ENCODE measurements around the gene UBALD2. TPM values are rescaled to one million over a fixed set of nuclear protein-coding genes. Genes with fewer than 3 reads are reported as not detected.

The UBALD2 gene
- total and polyA plus RNA-seq, 2 of the 4 experiments (the other 2 are of a cell fraction), result 0.90 to 12.1 TPM

DNA sequence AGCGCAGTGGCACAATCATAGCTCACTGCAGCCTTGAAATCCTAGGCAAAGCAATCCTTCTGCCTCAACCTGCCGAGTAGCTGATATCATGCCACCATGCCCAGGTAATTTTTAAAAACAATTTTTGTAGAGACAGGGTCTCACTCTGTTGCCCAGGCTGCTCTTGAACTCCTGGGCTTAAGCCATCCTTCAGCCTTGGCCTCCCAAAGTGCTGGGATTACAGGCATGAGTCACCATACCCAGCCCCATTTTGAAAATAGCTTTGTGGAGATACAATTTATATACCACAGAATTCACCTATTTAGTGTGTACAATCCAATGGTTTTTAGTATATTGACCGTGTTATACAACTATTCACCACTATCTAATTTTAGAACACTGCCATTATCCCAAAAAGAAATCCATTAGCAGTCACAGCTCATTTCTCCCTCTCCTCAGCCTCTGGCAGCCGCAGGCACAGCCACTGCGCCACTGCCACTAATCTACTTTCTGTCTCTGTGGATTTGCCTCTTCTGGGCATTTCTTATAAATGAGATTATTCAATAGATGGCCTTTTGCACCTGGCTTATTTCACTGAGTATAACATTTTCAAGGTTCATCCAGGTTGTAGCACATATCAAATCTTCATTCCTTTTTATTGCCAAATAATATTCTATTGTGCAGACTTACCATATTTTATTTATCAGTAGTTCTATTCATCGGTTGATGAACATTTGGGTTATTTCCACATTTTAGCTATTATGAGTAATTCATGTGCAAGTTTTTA lies 31.4 kb upstream of the UBALD2 start:
- BruUV-seq (replicated peaks), result no TSS peak
- 88% methylated on average over 1 of the region's 6 CpGs; no CpG with 5 or more reads in 1 of the 2 experiments for WGBS, 2 experiments (ENCODE audit: extremely low coverage in 2 of 2, insufficient read length in 1 of 2)
- intact Hi-C loops (cut with micrococcal nuclease) (no loop called here), dilution Hi-C loops (cut with HindIII; ENCODE audit: low sequenced_read_pairs, unreplicated experiment) (no loop called here), in situ Hi-C loops (cut with MboI; ENCODE audit: low sequenced_read_pairs) (no loop called here)
- Histone ChIP-seq H3K4me3 (ENCODE audit: insufficient read depth, low read depth, low read length) (no peak overlapping the region), H4K91ac (ENCODE audit: insufficient read depth, low read depth, low read length) (no peak overlapping the region), H3K23ac (ENCODE audit: low read depth, low read length) (no peak overlapping the region), H3K4me2 (ENCODE audit: low read depth, low read length) (no peak overlapping the region), H3K9me1 (ENCODE audit: insufficient read depth, low read length) (peaks cover 3% of the 10 kb centered on the region; the same call in 1 of the 2 replicates), H3K79me1 (ENCODE audit: low read depth in 1 of 2, low read length in 2 of 2) (peaks cover 0 to 3% of the 10 kb centered on the region in 2 experiments; a peak in 1 of 4 replicates), H3K56ac (ENCODE audit: extremely low read depth, insufficient read depth, low read length) (no peak overlapping the region), H4K5ac (ENCODE audit: low read depth, low read length) (no peak overlapping the region), H4K20me1 (ENCODE audit: insufficient read depth, low read length) (0 out of 2 replicates have a peak, but pooled peaks cover 3% of the 10 kb centered on the region), H2BK5ac (ENCODE audit: low read depth, low read length, poor library complexity, severe bottlenecking) (no peak overlapping the region), H3K9ac (ENCODE audit: low read depth, low read length) (no peak overlapping the region), H3K27me3 (ENCODE audit: control insufficient read depth, insufficient read depth, low read length) (peaks cover 4% of the 10 kb centered on the region; the same call in 1 of the 2 replicates), H3K4me1 (ENCODE audit: control insufficient read depth, insufficient read depth, low read length) (peaks cover 3% of the 10 kb centered on the region), H3K27ac (ENCODE audit: insufficient read depth, low read length) (no peak overlapping the region), H3K9me3 (ENCODE audit: control insufficient read depth, insufficient read depth, low read length) (no peaks in the 10 kb centered on the region), H4K8ac (ENCODE audit: low read depth in 2 of 2, low read length in 2 of 2) (peak overlapping the region in 1 of 2 experiments; percentile 13; a peak in 1 of 4 replicates), H2AK9ac (replicated peaks; ENCODE audit: low read depth, low read length, poor library complexity) (no peak overlapping the region), H3K4ac (ENCODE audit: low read depth, low read length) (peak overlapping the region; percentile 49; the same call in 1 of the 2 replicates), H2AK5ac (ENCODE audit: low read depth, low read length) (no peak overlapping the region), H3K14ac (replicated peaks; ENCODE audit: low read depth, low read length) (no peak overlapping the region), H3K18ac (ENCODE audit: low read depth, low read length) (no peak overlapping the region; the same call in 1 of the 2 replicates), H2AFZ (replicated peaks; ENCODE audit: low read length, poor library complexity) (no peak overlapping the region), H2BK20ac (ENCODE audit: low read depth, low read length) (peak overlapping the region; percentile 62), H3K36me3 (ENCODE audit: control insufficient read depth, insufficient read depth, low read length) (no peaks in the 10 kb centered on the region), H2BK120ac (ENCODE audit: low read depth, low read length) (peak overlapping the region; percentile 37; the same call in 1 of the 2 replicates), H2BK15ac (ENCODE audit: low read depth, low read length) (peak overlapping the region; percentile 26; the same call in 1 of the 3 replicates)
- ChIA-PET CTCF (interaction anchor here (0.7 to 0.9 kb wide), 2 partner anchors 10 to 46 kb away, joined by 3 read pairs; no protein-coding TSS in a partner anchor), POLR2A (ENCODE audit: unreplicated experiment) (no interaction called here)
- no peak for DNase-seq
- no peak for ATAC-seq (ENCODE audit: low read depth)
- TF ChIP-seq RCOR1 (IDR thresholded peaks at IDR 0.05; ENCODE audit: insufficient replicate concordance, low read length) (no peak), MAZ (IDR thresholded peaks at IDR 0.05; ENCODE audit: borderline replicate concordance, low read depth, low read length) (no peak), CEBPB (IDR thresholded peaks at IDR 0.05; ENCODE audit: low read depth, low read length) (no peak), FOS (IDR thresholded peaks at IDR 0.05; ENCODE audit: low read depth, low read length) (no peak), RFX5 (IDR thresholded peaks at IDR 0.05; ENCODE audit: low read depth, low read length) (no peak), NFE2L2 (IDR thresholded peaks at IDR 0.05; ENCODE audit: low read depth, low read length) (no peak), MXI1 (IDR thresholded peaks at IDR 0.05; ENCODE audit: borderline replicate concordance, low read depth, low read length) (no peak), RAD21 (IDR thresholded peaks at IDR 0.05; ENCODE audit: low read length) (no peak), POLR2A (IDR thresholded peaks at IDR 0.05; ENCODE audit: low read depth, low read length) (no peak), BHLHE40 (IDR thresholded peaks at IDR 0.05; ENCODE audit: low read depth, low read length) (no peak), MAFK (IDR thresholded peaks at IDR 0.05; ENCODE audit: low read depth, low read length) (no peak), CHD1 (IDR thresholded peaks at IDR 0.05; ENCODE audit: low read depth, low read length) (no peak)
- TF ChIP-seq, protein P1, sequence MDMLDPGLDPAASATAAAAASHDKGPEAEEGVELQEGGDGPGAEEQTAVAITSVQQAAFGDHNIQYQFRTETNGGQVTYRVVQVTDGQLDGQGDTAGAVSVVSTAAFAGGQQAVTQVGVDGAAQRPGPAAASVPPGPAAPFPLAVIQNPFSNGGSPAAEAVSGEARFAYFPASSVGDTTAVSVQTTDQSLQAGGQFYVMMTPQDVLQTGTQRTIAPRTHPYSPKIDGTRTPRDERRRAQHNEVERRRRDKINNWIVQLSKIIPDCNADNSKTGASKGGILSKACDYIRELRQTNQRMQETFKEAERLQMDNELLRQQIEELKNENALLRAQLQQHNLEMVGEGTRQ (IDR thresholded peaks at IDR 0.05; ENCODE audit: low read depth, low read length), result no peak
- TF ChIP-seq, protein P2, sequence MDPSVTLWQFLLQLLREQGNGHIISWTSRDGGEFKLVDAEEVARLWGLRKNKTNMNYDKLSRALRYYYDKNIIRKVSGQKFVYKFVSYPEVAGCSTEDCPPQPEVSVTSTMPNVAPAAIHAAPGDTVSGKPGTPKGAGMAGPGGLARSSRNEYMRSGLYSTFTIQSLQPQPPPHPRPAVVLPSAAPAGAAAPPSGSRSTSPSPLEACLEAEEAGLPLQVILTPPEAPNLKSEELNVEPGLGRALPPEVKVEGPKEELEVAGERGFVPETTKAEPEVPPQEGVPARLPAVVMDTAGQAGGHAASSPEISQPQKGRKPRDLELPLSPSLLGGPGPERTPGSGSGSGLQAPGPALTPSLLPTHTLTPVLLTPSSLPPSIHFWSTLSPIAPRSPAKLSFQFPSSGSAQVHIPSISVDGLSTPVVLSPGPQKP (IDR thresholded peaks at IDR 0.05; ENCODE audit: borderline replicate concordance, low read depth, low read length), result no peak

Measured in IMR-90 (cell line).